ENCODE data around the gene IGSF6. TPM values are rescaled to one million over a fixed set of nuclear protein-coding genes. Genes with fewer than 3 reads are reported as not detected.

Gene IGSF6
- total RNA-seq, 2 experiments from 2014 or later: 0.24 to 0.34 TPM

DNA sequence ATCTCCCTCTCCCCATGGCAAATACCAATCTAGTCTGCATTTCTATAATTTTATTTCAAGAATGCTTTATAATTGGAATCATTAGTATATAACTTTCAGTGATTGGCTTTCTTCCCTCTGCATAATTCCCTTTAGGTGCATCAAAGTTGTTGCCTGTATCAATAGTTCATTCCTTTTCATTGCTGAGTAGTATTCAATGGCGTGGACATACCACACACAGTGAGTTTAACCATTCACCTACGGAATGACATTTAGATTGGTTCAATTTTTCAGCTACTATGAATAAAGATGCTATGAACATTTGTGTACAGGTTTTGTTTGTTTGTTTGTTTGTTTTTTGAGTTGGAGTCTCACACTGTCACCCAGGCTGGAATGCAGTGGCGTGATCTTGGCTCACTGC lies 21.1 kb upstream of the IGSF6 start:
- H3K27me3 Mint-ChIP-seq (ENCODE audit: low read depth): peaks cover 16% of the 10 kb centered on the region
- H3K9me3 Mint-ChIP-seq (ENCODE audit: insufficient read depth): no peaks in the 10 kb centered on the region
- DNase-seq (no peak), ATAC-seq (no peak)
- no peaks in the 10 kb centered on the region for H3K4me1 Mint-ChIP-seq (ENCODE audit: low read depth)
- CTCF ChIA-PET: interaction anchor here (0.9 kb wide), 1 partner anchor 16 kb away, joined by 4 read pairs; no protein-coding TSS in a partner anchor
- no peak overlapping the region for H3K4me3 Mint-ChIP-seq
- POLR2A ChIA-PET: no interaction called here
- no peaks in the 10 kb centered on the region for H3K36me3 Mint-ChIP-seq (ENCODE audit: low read depth)
- no peak overlapping the region for H3K27ac Mint-ChIP-seq

DNA sequence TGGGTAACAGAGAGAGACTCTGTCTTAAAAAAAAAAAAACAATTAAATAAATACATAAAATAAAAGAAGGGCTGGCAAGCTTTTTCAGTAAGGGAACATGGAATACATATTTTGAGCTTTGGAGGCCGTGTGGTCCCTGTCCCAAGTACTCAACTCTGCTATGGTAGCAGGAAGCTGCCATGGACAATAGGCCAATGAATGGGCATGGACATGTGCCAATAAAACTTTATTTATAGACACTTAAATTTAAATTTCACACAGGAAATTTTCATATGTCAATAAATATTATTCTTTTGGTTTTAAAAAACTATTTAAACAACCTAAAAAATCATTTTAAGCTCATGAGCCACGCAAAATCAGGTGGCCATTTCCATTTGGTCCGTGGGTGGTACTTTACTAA lies 15.2 kb upstream of the IGSF6 start:
- POLR2A ChIA-PET: no interaction called here
- H3K27ac Mint-ChIP-seq: no peak overlapping the region
- DNase-seq: no peak
- H3K4me3 Mint-ChIP-seq: no peak overlapping the region
- peaks cover 5% of the 10 kb centered on the region for H3K4me1 Mint-ChIP-seq (ENCODE audit: low read depth)
- H3K27me3 Mint-ChIP-seq (ENCODE audit: low read depth): peaks cover 22% of the 10 kb centered on the region
- H3K36me3 Mint-ChIP-seq (ENCODE audit: low read depth): no peaks in the 10 kb centered on the region
- CTCF ChIA-PET: interaction anchor here (0.9 to 3.4 kb wide), 2 partner anchors 9 to 10 kb away, joined by 4 to 31 read pairs; no protein-coding TSS in a partner anchor
- H3K9me3 Mint-ChIP-seq (ENCODE audit: insufficient read depth): no peaks in the 10 kb centered on the region
- ATAC-seq: no peak

DNA sequence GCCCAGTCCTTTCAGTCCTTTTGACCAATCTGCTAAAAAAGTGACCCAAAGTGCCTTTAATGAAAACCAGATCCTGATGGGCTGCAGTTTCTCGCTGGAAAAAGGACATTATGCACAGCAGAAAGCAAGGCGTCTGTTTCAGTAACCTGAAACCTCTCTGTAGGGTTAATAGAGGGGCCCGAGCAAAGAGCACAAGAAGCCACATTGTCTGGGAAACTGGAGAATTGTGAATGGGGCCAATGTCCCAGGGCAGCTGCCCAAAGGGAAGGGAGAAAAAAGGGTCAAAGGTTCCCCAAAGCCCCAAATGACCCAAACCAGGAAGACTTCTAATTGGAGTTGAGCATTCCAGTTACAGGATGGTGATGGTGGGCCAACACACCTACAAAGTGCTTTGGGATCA lies 14.4 kb upstream of the IGSF6 start:
- Mint-ChIP-seq H3K36me3 (ENCODE audit: low read depth) (no peaks in the 10 kb centered on the region), H3K4me1 (ENCODE audit: low read depth) (peaks cover 5% of the 10 kb centered on the region), H3K27me3 (ENCODE audit: low read depth) (peaks cover 22% of the 10 kb centered on the region), H3K4me3 (no peak overlapping the region), H3K9me3 (ENCODE audit: insufficient read depth) (no peaks in the 10 kb centered on the region), H3K27ac (no peak overlapping the region)
- DNase-seq: no peak
- POLR2A ChIA-PET: no interaction called here
- no peak for ATAC-seq
- CTCF ChIA-PET: interaction anchor here (3.4 kb wide), 1 partner anchor 9 kb away, joined by 31 read pairs; no protein-coding TSS in a partner anchor

DNA sequence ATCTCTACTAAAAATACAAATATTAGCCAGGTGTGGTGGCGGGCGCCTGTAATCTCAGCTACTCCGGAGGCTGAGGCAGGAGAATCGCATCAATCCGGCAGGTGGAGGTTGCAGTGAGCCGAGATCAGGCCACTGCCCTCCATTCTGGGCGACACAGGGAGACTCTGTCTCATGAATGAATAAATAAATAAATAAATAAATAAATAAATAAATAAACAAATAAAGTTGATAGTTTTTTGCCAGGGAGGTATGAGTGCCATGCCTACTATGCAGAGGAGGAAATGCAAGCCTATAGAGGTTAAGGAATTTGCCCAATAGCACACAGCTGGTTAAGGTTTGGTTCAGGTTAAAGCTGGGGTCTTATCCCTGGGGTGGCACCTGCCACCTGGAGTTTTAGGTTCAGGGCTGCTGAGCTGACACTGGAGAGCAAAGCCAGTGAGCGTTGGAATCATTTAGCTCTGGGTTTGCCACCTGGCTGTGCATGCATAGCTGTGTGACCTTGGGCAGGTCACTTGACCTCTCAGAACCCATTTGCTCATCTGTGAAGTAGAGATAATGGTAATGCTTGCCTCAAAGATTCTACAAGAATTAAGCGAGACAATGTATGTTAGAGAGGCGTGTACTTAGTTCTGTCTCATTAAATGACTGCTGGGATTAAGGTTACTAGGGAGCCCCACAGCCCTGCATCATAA lies 12.5 kb upstream of the IGSF6 start:
- no peak for ATAC-seq
- Mint-ChIP-seq H3K27me3 (ENCODE audit: low read depth) (peaks cover 13% of the 10 kb centered on the region), H3K27ac (no peak overlapping the region), H3K9me3 (ENCODE audit: insufficient read depth) (no peaks in the 10 kb centered on the region), H3K4me1 (ENCODE audit: low read depth) (peaks cover 17% of the 10 kb centered on the region), H3K4me3 (no peak overlapping the region), H3K36me3 (ENCODE audit: low read depth) (no peaks in the 10 kb centered on the region)
- no peak for DNase-seq
- ChIA-PET CTCF (interaction anchor here (3.4 kb wide), 1 partner anchor 8 kb away, joined by 31 read pairs; no protein-coding TSS in a partner anchor), POLR2A (no interaction called here)

DNA sequence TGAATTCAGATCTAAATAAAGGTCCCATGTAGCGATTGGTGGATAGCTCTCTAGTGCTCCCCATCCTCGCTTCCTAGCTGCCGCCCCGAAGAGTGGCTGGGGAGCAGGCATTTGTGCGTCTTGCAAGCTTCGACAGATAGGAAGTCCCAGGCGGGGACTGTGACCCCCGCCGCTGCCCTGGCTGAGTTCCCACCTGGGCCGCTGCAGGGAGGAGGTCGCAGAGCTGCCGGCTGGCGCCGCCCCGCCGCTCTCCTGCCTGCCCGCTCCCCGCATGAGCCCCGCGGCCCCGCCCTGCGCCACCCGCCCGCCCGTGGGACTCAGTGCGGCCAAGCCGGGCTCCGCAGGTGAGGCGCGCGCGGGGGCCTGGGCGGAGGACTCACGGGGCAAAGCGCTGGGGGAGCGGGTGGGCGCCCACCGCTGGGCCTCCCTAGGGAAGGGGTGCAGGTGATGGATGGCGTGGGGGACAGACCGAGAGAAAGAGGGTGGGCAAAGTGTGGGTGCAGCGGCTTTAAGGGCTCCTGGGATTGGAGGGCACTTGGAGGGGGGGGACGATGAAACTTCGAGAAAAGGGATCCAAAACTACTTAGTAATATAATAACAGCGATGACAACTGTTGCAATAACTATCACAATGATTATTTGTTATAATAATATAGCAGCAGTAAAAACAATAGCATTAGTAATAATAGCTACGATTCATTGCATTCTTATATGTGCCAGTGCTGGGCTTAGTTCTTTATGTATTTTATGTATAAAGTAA lies 11.7 kb upstream of the IGSF6 start, which contains the start of gene OTOA:
Gene OTOA (plus strand): TSS at position 80 of the 759 bp plus-strand sequence. CDS start 14,547 bp downstream, outside the sequence.
- ChIA-PET CTCF (interaction anchor here (1.1 kb wide), 1 partner anchor 43 kb away, joined by 3 read pairs; no protein-coding TSS in a partner anchor), POLR2A (no interaction called here)
- Mint-ChIP-seq H3K36me3 (ENCODE audit: low read depth) (no peaks in the 10 kb centered on the region), H3K4me1 (ENCODE audit: low read depth) (peaks cover 17% of the 10 kb centered on the region), H3K27me3 (ENCODE audit: low read depth) (peaks cover 13% of the 10 kb centered on the region), H3K27ac (peak within 1 kb of the TSS; percentile 49), H3K9me3 (ENCODE audit: insufficient read depth) (no peaks in the 10 kb centered on the region), H3K4me3 (peak within 1 kb of the TSS; percentile 47)
- ATAC-seq (peak; percentile 75), DNase-seq (peak; percentile 34)

DNA sequence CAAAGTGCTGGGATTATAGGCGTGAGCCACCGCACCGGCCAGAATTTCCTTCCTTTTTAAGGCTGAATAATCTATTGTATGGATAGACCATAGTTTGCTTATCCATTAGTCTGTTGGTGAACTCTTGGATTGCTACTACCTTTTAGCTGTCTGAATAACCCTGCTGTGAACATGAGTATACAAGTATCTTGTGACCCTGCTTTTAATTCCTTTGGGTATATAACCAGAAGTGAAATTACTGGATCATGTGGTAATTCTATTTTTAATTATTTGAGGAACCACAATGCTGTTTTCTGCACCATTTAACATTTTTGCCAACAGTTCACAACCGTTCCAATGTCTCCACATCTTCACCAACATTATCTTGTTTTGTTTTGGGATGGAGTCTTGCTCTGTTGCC lies 6.7 kb upstream of the IGSF6 start:
- H3K9me3 Mint-ChIP-seq (ENCODE audit: insufficient read depth): no peaks in the 10 kb centered on the region
- H3K27ac Mint-ChIP-seq: no peak overlapping the region
- H3K36me3 Mint-ChIP-seq (ENCODE audit: low read depth): peaks cover 17% of the 10 kb centered on the region
- H3K4me3 Mint-ChIP-seq: no peak overlapping the region
- DNase-seq: no peak
- POLR2A ChIA-PET: interaction anchor here (0.6 kb wide), 1 partner anchor 301 kb away, joined by 4 read pairs; no protein-coding TSS in a partner anchor
- peaks cover 5% of the 10 kb centered on the region for H3K27me3 Mint-ChIP-seq (ENCODE audit: low read depth)
- CTCF ChIA-PET: interaction anchor here (1.2 kb wide), 2 partner anchors 47 to 50 kb away, joined by 4 to 7 read pairs; no protein-coding TSS in a partner anchor
- peaks cover 41% of the 10 kb centered on the region for H3K4me1 Mint-ChIP-seq (ENCODE audit: low read depth)
- ATAC-seq: no peak

DNA sequence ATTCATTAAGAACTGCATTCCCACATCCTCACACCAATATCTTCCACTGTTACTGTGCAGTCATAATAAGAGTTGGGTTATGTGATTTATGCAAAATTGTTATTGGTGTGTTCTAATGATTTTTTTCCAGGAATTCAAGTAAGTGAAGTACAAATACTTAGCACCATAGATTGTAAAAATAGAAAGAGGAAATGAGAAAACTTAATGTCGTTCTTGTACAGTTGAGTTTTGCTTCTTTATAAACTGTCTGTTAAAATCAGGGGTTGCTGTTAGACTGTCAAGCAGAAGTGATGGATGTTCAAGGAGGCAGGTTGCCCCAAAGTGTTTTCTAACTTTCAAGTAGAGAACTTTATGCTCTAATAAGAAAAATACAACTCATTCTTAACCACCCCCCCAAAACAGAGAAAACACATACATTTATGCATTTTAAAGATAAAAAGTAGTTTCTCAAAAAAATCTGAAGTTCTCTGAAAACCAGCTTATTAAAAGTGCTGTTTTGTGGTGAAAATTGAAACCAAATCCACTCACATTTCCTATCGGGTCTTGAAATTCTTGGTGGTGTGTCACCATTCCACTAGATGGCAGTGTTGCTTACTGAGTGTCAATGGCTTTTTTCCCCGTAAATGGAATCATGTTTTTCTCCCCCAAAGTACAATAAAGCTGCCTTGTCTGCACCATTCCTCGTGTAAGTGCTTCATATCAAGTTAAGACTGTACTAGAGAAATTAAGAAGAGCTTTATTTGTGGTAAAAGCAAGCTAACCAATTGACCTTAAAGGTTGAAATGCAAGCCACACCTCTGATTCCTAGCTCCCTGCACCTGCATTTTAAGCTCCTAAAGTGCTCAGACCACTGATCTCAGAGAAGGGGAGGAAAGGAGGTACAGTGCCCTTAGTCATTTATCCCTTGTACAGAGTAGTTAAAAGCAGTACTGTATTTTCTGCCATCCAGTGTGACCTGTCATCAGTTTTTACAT lies 4.7 kb upstream of the IGSF6 start:
- POLR2A ChIA-PET: interaction anchor here (1.0 to 1.2 kb wide), 2 partner anchors 9 to 11 kb away, joined by 3 read pairs; no protein-coding TSS in a partner anchor
- H3K4me3 Mint-ChIP-seq: no peak overlapping the region
- CTCF ChIA-PET: interaction anchor here (0.6 to 3.6 kb wide), 42 partner anchors 10 to 1446 kb away, joined by 3 to 105 read pairs (median 6); partner anchors contain the start of gene UQCRC2
- H3K27ac Mint-ChIP-seq: no peak overlapping the region
- no peak for ATAC-seq
- no peaks in the 10 kb centered on the region for H3K9me3 Mint-ChIP-seq (ENCODE audit: insufficient read depth)
- peaks cover 44% of the 10 kb centered on the region for H3K4me1 Mint-ChIP-seq (ENCODE audit: low read depth)
- H3K27me3 Mint-ChIP-seq (ENCODE audit: low read depth): no peaks in the 10 kb centered on the region
- H3K36me3 Mint-ChIP-seq (ENCODE audit: low read depth): peaks cover 17% of the 10 kb centered on the region
- DNase-seq: peak; percentile 66

DNA sequence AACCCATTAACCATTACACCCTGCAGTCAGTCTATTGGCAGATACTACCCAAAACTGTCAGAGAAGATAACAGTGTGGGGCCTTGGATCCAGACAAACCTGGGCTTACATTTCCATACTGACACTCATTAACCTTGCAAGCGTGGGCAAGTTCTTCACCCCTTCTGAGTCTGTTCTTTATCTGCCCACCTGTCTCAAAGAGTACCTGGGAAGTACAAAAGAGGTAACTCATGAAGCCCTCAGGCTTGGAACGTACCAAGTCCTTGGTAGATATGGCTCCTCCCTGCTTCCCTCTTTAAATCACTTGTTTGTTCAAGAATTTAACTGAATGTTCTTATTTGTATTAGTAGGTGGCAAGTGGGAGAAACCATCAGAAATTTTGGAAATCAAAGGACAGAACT lies 2.5 kb upstream of the IGSF6 start:
- ChIA-PET CTCF (interaction anchor here (1.0 to 3.6 kb wide), 2 partner anchors 53 to 54 kb away, joined by 5 to 105 read pairs; no protein-coding TSS in a partner anchor), POLR2A (no interaction called here)
- Mint-ChIP-seq H3K9me3 (ENCODE audit: insufficient read depth) (no peaks in the 10 kb centered on the region), H3K4me3 (no peak overlapping the region), H3K27me3 (ENCODE audit: low read depth) (no peaks in the 10 kb centered on the region), H3K36me3 (ENCODE audit: low read depth) (peaks cover 17% of the 10 kb centered on the region), H3K27ac (no peak overlapping the region), H3K4me1 (ENCODE audit: low read depth) (peaks cover 37% of the 10 kb centered on the region)
- ATAC-seq (no peak), DNase-seq (no peak)

DNA sequence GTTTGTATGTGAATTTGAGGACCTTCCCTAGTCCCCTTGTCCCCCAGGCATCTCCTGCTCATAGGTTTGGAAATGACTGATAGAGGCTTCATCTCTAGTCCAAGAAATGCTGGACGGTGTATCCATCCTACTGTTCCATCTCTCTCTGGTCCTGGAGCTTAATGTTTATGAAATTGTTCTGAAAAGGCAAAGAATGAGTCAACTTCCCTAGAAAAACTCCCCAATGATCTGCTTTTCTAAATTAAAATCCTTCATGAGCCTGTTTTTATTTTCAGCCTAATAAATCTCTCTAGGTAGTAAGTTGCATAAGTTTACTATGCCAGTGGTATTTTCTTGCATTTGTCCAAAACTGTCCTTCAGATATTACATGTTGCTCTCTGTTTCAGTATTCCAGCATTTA lies 2.1 kb upstream of the IGSF6 start:
- no peak overlapping the region for H3K4me3 Mint-ChIP-seq
- CTCF ChIA-PET: interaction anchor here (1.0 kb wide), 1 partner anchor 54 kb away, joined by 5 read pairs; no protein-coding TSS in a partner anchor
- no peaks in the 10 kb centered on the region for H3K9me3 Mint-ChIP-seq (ENCODE audit: insufficient read depth)
- no peaks in the 10 kb centered on the region for H3K27me3 Mint-ChIP-seq (ENCODE audit: low read depth)
- DNase-seq (no peak), ATAC-seq (no peak)
- POLR2A ChIA-PET: no interaction called here
- H3K4me1 Mint-ChIP-seq (ENCODE audit: low read depth): peaks cover 41% of the 10 kb centered on the region
- peaks cover 17% of the 10 kb centered on the region for H3K36me3 Mint-ChIP-seq (ENCODE audit: low read depth)
- no peak overlapping the region for H3K27ac Mint-ChIP-seq

DNA sequence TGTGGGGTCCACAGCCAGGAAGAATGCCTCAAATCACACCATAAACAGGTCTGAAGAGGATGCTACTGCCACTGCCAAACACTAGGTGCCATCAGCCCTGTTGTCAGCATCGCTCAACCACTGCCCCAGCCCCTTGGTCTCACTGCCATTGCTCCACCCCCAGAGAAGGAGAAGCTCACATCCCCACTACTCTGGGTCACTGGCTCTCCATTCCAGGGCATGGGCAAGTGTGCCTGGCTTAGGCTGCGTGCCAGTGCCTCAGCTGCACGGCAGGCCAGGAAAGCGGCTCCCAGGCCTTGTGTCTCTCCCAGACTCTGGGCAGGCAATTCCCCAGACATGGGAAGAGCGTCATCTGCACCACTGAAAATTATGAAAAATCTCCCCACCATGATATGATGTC lies 1.2 kb upstream of the IGSF6 start:
- ChIA-PET CTCF (interaction anchor here (1.0 to 1.1 kb wide), 2 partner anchors 8 to 69 kb away, joined by 3 read pairs; no protein-coding TSS in a partner anchor), POLR2A (no interaction called here)
- no peak for ATAC-seq
- H3K9me3 Mint-ChIP-seq (ENCODE audit: insufficient read depth): no peaks in the 10 kb centered on the region
- H3K27me3 Mint-ChIP-seq (ENCODE audit: low read depth): no peaks in the 10 kb centered on the region
- H3K4me3 Mint-ChIP-seq: no peak overlapping the region
- H3K4me1 Mint-ChIP-seq (ENCODE audit: low read depth): peaks cover 47% of the 10 kb centered on the region
- no peak overlapping the region for H3K27ac Mint-ChIP-seq
- H3K36me3 Mint-ChIP-seq (ENCODE audit: low read depth): peaks cover 17% of the 10 kb centered on the region
- DNase-seq: no peak

DNA sequence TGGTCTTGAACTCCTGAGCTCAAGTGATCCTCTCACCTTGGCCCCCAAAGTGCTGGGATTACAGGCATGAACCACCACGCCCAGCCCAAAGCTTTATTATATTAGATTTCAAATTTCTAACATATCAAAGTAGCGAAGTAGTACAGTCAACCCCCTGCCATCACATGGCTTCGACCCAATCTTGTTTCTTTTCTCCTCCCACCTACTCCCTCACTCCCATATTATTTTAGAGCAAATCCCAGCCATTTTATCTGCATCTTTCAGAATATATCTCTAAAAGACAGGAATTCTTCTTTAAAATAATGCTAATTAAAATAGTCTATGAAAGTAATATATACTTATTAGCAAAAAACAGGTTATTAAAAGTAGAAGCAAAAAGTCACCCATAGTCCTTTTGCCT lies 893 bp downstream of the IGSF6 start:
- no peaks in the 10 kb centered on the region for H3K9me3 Mint-ChIP-seq (ENCODE audit: insufficient read depth)
- ChIA-PET CTCF (interaction anchor here (0.9 to 1.3 kb wide), 2 partner anchors 56 to 57 kb away, joined by 3 to 4 read pairs; no protein-coding TSS in a partner anchor), POLR2A (no interaction called here)
- ATAC-seq: no peak
- no peaks in the 10 kb centered on the region for H3K27me3 Mint-ChIP-seq (ENCODE audit: low read depth)
- H3K36me3 Mint-ChIP-seq (ENCODE audit: low read depth): peaks cover 12% of the 10 kb centered on the region
- H3K27ac Mint-ChIP-seq: no peak overlapping the region
- peaks cover 48% of the 10 kb centered on the region for H3K4me1 Mint-ChIP-seq (ENCODE audit: low read depth)
- no peak for DNase-seq
- H3K4me3 Mint-ChIP-seq: no peak overlapping the region

Measured in activated CD8-positive, alpha-beta T cell treated with anti-CD3 and anti-CD28 coated beads, Interleukin-2, amount 10 ng/mL, durations not matched to agents 7 days and 5 days (primary cell).